ENCODE results near the gene PKN2.

DNA sequence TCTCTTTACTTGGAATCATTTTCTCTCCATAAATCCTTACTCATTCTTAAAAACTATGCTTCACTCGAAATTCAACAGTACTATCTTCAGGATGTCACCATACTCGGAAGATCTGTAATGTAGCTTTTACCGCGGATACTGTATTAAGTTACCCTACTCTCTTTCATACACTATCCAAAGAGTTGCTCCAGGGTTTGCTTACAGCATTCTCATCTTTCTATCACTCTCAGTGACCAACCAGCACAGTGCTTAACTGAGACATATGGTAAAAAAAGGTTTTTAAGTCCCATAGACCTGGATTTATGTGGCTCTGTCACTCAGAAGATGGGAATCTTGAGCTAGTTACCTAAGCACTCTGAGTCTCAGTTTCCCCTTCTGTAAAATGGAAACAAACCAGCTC is 191.5 kb downstream of the PKN2 start:
- no peak for TF ChIP-seq EZH2 (IDR thresholded peaks at IDR 0.05; ENCODE audit: borderline replicate concordance, low read length)
- no peak for TF ChIP-seq CTCF (conservative IDR thresholded peaks at IDR 0.05 in 1 of 2, IDR thresholded peaks at IDR 0.05 in 1 of 2; ENCODE audit: extremely low read depth in 1 of 2, insufficient read depth in 1 of 2, low read depth in 1 of 2, low read length in 2 of 2)
